Mucosa of rectum (tissue), 2 donors: Measurements from ENCODE around the gene CD19.

Experiments used
- H3K27ac ChIP-seq, 2 donors: one replicate each; pipeline ENCODE4 v1.7.0; 2013; ENCODE audit warnings: inconsistent platforms in 2 of 2, low read depth in 2 of 2, low read length in 2 of 2
- H3K27me3 ChIP-seq, 2 donors: one replicate each; pipeline ENCODE4 v1.7.0; 2013; ENCODE audit warnings: low read length in 2 of 2; ENCODE audit not compliant: control insufficient read depth in 2 of 2, insufficient read depth in 2 of 2
- H3K36me3 ChIP-seq, 2 donors: one replicate each; pipeline ENCODE4 v1.7.0; 2013; ENCODE audit warnings: low read length in 2 of 2; ENCODE audit not compliant: control insufficient read depth in 2 of 2, insufficient read depth in 2 of 2
- H3K4me1 ChIP-seq, 2 donors: one replicate each; pipeline ENCODE4 v1.7.0; 2013; ENCODE audit warnings: low read length in 2 of 2, mild to moderate bottlenecking in 1 of 2; ENCODE audit not compliant: control insufficient read depth in 2 of 2, insufficient read depth in 2 of 2
- H3K4me3 ChIP-seq, 2 donors: one replicate each; pipeline ENCODE4 v1.7.0; 2013; ENCODE audit warnings: low read length in 2 of 2
- H3K9ac ChIP-seq, 2 donors: one replicate each; pipeline ENCODE4 v1.7.0; 2013; ENCODE audit warnings: low read length in 2 of 2, low read depth in 1 of 2, mild to moderate bottlenecking in 1 of 2
- H3K9me3 ChIP-seq, 2 donors: one replicate each; pipeline ENCODE4 v1.7.0; 2013; ENCODE audit warnings: low read length in 2 of 2; ENCODE audit not compliant: control insufficient read depth in 2 of 2
- donor health status: healthy.
- donor health status: Normal muscosa, but diverticular disease.

Gene CD19

GRCh38 chr16:28985211-28986041, 53.7 kb downstream of the CD19 start:
- Histone ChIP-seq H3K36me3 (peaks cover 15 to 46% of the 10 kb centered on the region in 2 donors), H3K4me1 (no peaks in the 10 kb centered on the region), H3K27ac (peak overlapping the region in 1 of 2 donors; percentile 38), H3K27me3 (no peaks in the 10 kb centered on the region), H3K9ac (no peak overlapping the region), H3K9me3 (no peaks in the 10 kb centered on the region), H3K4me3 (peak overlapping the region; percentile 36 to 65)

- no peak overlapping the region for H3K9ac ChIP-seq
- no peaks in the 10 kb centered on the region for H3K4me1 ChIP-seq
- peaks cover 15 to 44% of the 10 kb centered on the region in 2 donors for H3K36me3 ChIP-seq
- H3K27ac ChIP-seq = peak overlapping the region in 1 of 2 donors; percentile 38
- no peaks in the 10 kb centered on the region for H3K27me3 ChIP-seq
- H3K4me3 ChIP-seq = peak overlapping the region; percentile 36 to 65
- H3K9me3 ChIP-seq = no peaks in the 10 kb centered on the region
Measured at GRCh38 chr16:28986046-28986445, 54.3 kb downstream of the CD19 start.

DNA sequence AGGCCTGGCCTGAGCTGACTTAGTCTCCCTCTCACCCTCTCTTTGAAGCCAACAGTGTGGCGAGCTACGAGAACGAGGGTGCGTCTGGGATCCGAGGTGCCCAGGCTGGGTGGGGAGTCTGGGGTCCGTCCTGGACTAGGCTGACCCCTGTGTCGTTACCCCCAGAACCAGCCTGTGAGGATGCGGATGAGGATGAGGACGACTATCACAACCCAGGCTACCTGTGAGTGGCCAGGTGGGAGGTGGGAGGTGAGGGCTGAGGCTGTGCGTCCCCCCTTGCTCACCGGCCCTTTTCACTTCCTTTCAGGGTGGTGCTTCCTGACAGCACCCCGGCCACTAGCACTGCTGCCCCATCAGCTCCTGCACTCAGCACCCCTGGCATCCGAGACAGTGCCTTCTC, 54.7 kb downstream of the CD19 start:
- Histone ChIP-seq H3K9me3 (no peaks in the 10 kb centered on the region), H3K27me3 (no peaks in the 10 kb centered on the region), H3K4me1 (no peaks in the 10 kb centered on the region), H3K36me3 (peaks cover 15 to 39% of the 10 kb centered on the region in 2 donors), H3K27ac (peak overlapping the region in 1 of 2 donors; percentile 23), H3K9ac (no peak overlapping the region), H3K4me3 (peak overlapping the region in 1 of 2 donors; percentile 65)

DNA sequence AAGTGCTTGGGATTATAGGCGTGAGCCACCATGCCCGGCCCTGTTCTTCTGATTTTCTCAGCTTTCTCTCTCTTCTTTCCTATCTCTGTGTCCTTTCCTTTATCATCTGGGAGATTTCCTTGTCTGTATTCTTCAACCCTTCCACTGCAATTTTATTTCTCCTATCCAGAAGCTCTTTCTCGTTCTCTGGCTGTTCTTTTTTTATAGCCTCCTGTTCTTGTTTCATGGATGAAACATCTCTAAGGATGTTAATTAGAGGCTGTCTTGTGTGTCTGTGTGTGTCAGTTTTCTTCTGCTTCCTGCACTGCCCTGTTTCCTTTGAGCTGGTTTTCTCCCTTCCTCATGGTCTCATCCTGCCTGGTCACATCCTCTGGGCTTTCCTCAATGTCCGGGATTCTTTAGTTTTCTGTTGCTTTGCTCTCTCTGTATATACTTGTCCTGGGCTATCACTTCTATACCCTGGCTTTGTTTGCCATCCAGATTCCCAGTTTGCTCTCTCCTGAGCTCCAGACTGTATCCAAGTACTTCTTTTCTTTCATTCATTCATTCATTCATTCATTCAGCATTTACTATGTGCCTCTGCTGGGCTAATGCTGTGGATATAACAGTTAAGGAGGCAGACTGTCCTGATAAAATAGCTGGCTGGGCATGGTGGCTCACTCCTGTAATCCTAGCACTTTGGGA, 55.5 kb downstream of the CD19 start:
- Histone ChIP-seq H3K4me3 (no peak overlapping the region), H3K27me3 (no peaks in the 10 kb centered on the region), H3K9me3 (no peaks in the 10 kb centered on the region), H3K27ac (no peak overlapping the region), H3K4me1 (no peaks in the 10 kb centered on the region), H3K36me3 (peaks cover 14 to 32% of the 10 kb centered on the region in 2 donors), H3K9ac (no peak overlapping the region)
